Measurements from ENCODE around the gene KMT2C. TPM values are rescaled to one million over a fixed set of nuclear protein-coding genes. Genes with fewer than 3 reads are reported as not detected.

The KMT2C gene
- total and polyA plus RNA-seq, 2 of the 13 experiments (the other 11 are each of a cell fraction or from before 2014, with no cell fraction given) = 7.1 to 14.4 TPM

DNA sequence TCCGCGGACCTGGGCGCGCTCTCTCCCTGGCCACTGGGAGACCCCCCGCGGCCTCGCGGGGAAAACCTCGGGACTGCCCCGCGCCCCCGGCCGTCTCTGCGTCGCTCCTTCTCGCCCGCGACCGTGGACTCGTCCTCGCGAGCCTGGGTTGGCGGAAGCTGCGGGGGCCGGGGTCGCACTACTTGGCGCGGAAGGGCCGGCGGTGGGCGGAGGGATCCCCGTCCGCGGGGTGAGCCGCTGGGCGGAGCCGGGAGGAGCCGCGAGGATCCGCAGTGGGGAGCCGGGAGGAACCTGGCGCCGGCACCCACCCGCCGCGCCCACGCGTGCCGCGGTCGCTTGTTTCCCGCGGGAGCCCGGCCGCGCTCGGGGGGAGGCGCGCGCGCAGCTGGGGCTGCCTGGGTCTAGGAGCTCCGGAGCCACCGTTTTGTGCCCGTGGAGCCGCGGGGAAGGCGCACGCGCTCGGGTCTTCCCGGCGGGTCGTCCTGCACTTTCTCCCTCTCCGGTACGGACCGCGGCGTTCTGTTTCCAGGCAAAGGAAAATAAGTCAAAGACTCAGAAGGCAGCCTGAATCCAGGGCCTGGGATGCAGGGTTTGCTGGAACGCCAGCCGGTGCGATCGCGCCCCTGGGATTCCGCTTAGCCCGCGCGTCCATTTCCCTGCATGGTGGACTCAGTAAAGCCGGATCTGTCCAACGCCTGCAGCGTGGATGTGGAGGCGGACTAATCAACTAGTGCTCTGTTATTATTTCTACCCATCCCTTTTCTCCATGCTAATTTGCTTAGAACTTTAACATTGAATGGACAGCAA is 28.7 kb upstream of the KMT2C start (continued):
- TF ChIP-seq, protein P1, sequence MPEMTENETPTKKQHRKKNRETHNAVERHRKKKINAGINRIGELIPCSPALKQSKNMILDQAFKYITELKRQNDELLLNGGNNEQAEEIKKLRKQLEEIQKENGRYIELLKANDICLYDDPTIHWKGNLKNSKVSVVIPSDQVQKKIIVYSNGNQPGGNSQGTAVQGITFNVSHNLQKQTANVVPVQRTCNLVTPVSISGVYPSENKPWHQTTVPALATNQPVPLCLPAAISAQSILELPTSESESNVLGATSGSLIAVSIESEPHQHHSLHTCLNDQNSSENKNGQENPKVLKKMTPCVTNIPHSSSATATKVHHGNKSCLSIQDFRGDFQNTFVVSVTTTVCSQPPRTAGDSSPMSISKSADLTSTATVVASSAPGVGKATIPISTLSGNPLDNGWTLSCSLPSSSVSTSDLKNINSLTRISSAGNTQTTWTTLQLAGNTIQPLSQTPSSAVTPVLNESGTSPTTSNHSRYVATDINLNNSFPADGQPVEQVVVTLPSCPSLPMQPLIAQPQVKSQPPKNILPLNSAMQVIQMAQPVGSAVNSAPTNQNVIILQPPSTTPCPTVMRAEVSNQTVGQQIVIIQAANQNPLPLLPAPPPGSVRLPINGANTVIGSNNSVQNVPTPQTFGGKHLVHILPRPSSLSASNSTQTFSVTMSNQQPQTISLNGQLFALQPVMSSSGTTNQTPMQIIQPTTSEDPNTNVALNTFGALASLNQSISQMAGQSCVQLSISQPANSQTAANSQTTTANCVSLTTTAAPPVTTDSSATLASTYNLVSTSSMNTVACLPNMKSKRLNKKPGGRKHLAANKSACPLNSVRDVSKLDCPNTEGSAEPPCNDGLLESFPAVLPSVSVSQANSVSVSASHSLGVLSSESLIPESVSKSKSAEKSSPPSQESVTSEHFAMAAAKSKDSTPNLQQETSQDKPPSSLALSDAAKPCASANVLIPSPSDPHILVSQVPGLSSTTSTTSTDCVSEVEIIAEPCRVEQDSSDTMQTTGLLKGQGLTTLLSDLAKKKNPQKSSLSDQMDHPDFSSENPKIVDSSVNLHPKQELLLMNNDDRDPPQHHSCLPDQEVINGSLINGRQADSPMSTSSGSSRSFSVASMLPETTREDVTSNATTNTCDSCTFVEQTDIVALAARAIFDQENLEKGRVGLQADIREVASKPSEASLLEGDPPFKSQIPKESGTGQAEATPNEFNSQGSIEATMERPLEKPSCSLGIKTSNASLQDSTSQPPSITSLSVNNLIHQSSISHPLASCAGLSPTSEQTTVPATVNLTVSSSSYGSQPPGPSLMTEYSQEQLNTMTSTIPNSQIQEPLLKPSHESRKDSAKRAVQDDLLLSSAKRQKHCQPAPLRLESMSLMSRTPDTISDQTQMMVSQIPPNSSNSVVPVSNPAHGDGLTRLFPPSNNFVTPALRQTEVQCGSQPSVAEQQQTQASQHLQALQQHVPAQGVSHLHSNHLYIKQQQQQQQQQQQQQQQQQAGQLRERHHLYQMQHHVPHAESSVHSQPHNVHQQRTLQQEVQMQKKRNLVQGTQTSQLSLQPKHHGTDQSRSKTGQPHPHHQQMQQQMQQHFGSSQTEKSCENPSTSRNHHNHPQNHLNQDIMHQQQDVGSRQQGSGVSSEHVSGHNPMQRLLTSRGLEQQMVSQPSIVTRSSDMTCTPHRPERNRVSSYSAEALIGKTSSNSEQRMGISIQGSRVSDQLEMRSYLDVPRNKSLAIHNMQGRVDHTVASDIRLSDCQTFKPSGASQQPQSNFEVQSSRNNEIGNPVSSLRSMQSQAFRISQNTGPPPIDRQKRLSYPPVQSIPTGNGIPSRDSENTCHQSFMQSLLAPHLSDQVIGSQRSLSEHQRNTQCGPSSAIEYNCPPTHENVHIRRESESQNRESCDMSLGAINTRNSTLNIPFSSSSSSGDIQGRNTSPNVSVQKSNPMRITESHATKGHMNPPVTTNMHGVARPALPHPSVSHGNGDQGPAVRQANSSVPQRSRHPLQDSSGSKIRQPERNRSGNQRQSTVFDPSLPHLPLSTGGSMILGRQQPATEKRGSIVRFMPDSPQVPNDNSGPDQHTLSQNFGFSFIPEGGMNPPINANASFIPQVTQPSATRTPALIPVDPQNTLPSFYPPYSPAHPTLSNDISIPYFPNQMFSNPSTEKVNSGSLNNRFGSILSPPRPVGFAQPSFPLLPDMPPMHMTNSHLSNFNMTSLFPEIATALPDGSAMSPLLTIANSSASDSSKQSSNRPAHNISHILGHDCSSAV (CRISPR knock-in tag; IDR thresholded peaks at IDR 0.05; ENCODE audit: borderline replicate concordance) = no peak
- TF ChIP-seq MEIS2 (CRISPR knock-in tag; IDR thresholded peaks at IDR 0.05) = peak; percentile 23; the same call in 1 of the 2 replicates
- no peak for TF ChIP-seq GTF2F1 (IDR thresholded peaks at IDR 0.05; ENCODE audit: low read length)
- no peak; the same call in 1 of the 2 replicates for TF ChIP-seq TMF1 (CRISPR knock-in tag; IDR thresholded peaks at IDR 0.05; ENCODE audit: low read depth)
- no peak for TF ChIP-seq JUN (CRISPR knock-in tag; IDR thresholded peaks at IDR 0.05)
- TF ChIP-seq ARNT (IDR thresholded peaks at IDR 0.05) = no peak
- TF ChIP-seq XBP1 (CRISPR knock-in tag; IDR thresholded peaks at IDR 0.05) = 0 out of 2 replicates have a peak, but pooled peaks have one; percentile 47
- TF ChIP-seq, protein P2, sequence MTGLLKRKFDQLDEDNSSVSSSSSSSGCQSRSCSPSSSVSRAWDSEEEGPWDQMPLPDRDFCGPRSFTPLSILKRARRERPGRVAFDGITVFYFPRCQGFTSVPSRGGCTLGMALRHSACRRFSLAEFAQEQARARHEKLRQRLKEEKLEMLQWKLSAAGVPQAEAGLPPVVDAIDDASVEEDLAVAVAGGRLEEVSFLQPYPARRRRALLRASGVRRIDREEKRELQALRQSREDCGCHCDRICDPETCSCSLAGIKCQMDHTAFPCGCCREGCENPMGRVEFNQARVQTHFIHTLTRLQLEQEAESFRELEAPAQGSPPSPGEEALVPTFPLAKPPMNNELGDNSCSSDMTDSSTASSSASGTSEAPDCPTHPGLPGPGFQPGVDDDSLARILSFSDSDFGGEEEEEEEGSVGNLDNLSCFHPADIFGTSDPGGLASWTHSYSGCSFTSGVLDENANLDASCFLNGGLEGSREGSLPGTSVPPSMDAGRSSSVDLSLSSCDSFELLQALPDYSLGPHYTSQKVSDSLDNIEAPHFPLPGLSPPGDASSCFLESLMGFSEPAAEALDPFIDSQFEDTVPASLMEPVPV (CRISPR knock-in tag; IDR thresholded peaks at IDR 0.05) = no peak
- no peak for TF ChIP-seq MLLT10 (CRISPR knock-in tag; IDR thresholded peaks at IDR 0.05)
- no peak for TF ChIP-seq HMGA1 (CRISPR knock-in tag; conservative IDR thresholded peaks at IDR 0.05)
- no peak; the same call in 1 of the 2 replicates for TF ChIP-seq ZSCAN12 (CRISPR knock-in tag; IDR thresholded peaks at IDR 0.05)
- no peak for TF ChIP-seq ATRX (CRISPR knock-in tag; IDR thresholded peaks at IDR 0.05; ENCODE audit: borderline replicate concordance)
- no peak; the same call in 1 of the 2 replicates for TF ChIP-seq ZNF333 (CRISPR knock-in tag; IDR thresholded peaks at IDR 0.05; ENCODE audit: borderline replicate concordance)
- 0 out of 2 replicates have a peak, but pooled peaks have one; percentile 68 for TF ChIP-seq ZNF616 (CRISPR knock-in tag; IDR thresholded peaks at IDR 0.05; ENCODE audit: low read depth)
- no peak for TF ChIP-seq ZNF724P (CRISPR knock-in tag; IDR thresholded peaks at IDR 0.05; ENCODE audit: borderline replicate concordance)
- TF ChIP-seq, protein P3, sequence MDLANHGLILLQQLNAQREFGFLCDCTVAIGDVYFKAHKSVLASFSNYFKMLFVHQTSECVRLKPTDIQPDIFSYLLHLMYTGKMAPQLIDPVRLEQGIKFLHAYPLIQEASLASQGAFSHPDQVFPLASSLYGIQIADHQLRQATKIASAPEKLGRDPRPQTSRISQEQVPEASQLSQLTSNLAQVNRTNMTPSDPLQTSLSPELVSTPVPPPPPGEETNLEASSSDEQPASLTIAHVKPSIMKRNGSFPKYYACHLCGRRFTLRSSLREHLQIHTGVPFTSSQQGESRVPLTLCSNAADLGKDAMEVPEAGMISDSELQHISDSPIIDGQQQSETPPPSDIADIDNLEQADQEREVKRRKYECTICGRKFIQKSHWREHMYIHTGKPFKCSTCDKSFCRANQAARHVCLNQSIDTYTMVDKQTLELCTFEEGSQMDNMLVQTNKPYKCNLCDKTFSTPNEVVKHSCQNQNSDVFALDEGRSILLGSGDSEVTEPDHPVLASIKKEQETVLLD (CRISPR knock-in tag; IDR thresholded peaks at IDR 0.05; ENCODE audit: low read depth) = peak; percentile 82; the same call in 1 of the 2 replicates
- TF ChIP-seq SAFB2 (CRISPR knock-in tag; IDR thresholded peaks at IDR 0.05; ENCODE audit: borderline replicate concordance, low read depth) = no peak
- TF ChIP-seq EHMT2 (IDR thresholded peaks at IDR 0.05; ENCODE audit: borderline replicate concordance, low read depth, low read length) = no peak
- TF ChIP-seq HOXA5 (CRISPR knock-in tag; IDR thresholded peaks at IDR 0.05) = peak; percentile 28; the same call in 1 of the 2 replicates
